Activated T-helper 1 cell treated with anti-CD3 and anti-CD28 coated beads, Interleukin-12 subunit alpha, Interleukin-12 subunit beta, Interleukin-2, Interleukin-4 antibody, amounts not matched to agents 30 ng/mL and 10 ng/mL and 1 ng/mL, durations not matched to agents 14 hours and 24 hours and 36 hours (primary cell): ENCODE measurements around the gene APBB2. TPM values are rescaled to one million over a fixed set of nuclear protein-coding genes. Genes with fewer than 3 reads are reported as not detected.

Experiments
- DNase-seq: peaks from one replicate; pipeline ENCODE4 v3.0.0; 2021; ENCODE audit warnings: low spot score
- H3K27ac Mint-ChIP-seq: one replicate; pipeline ENCODE4 v1.8.0; 2021; ENCODE audit warnings: mild to moderate bottlenecking, mixed read lengths
- H3K27me3 Mint-ChIP-seq: one replicate; pipeline ENCODE4 v1.8.0; 2022; ENCODE audit warnings: mild to moderate bottlenecking, moderate library complexity, mixed read lengths; ENCODE audit not compliant: insufficient read depth
- H3K36me3 Mint-ChIP-seq: one replicate; pipeline ENCODE4 v1.8.0; 2021; ENCODE audit warnings: low read depth, mixed read lengths
- H3K4me1 Mint-ChIP-seq: one replicate; pipeline ENCODE4 v1.8.0; 2021; ENCODE audit warnings: low read depth, mixed read lengths
- H3K4me3 Mint-ChIP-seq: one replicate; pipeline ENCODE4 v1.8.0; 2021; ENCODE audit warnings: mild to moderate bottlenecking, moderate library complexity, mixed read lengths
- H3K9me3 Mint-ChIP-seq: one replicate; pipeline ENCODE4 v1.8.0; 2021; ENCODE audit warnings: mixed read lengths
- intact Hi-C: fragments of 100-400 bp; cut with micrococcal nuclease; formaldehyde crosslinking; loops from one replicate; pipeline ENCODE4 v1.15.1; 2024
- total RNA-seq: library from RNA; stranded (reverse); gene quantifications from 2 replicates; pipeline ENCODE4 v1.2.3, GENCODE V29; 2022

The APBB2 gene
- total RNA-seq, 1 donor from 2014 or later, result 11.0 TPM

GRCh38 chr4:40960941-40961340 is 253.4 kb downstream of the APBB2 start:
- no peak for DNase-seq
- Mint-ChIP-seq H3K9me3 (no peaks in the 10 kb centered on the region), H3K4me3 (no peak overlapping the region), H3K27ac (no peak overlapping the region), H3K27me3 (peaks cover 5% of the 10 kb centered on the region), H3K36me3 (no peaks in the 10 kb centered on the region), H3K4me1 (no peaks in the 10 kb centered on the region)
- intact Hi-C loops, result no loop called here

- H3K27me3 Mint-ChIP-seq, result peaks cover 3% of the 10 kb centered on the region
- no peaks in the 10 kb centered on the region for H3K4me1 Mint-ChIP-seq
- H3K9me3 Mint-ChIP-seq, result no peaks in the 10 kb centered on the region
- no peaks in the 10 kb centered on the region for H3K36me3 Mint-ChIP-seq
- DNase-seq, result no peak
- intact Hi-C loops, result no loop called here
- H3K27ac Mint-ChIP-seq, result no peak overlapping the region
- H3K4me3 Mint-ChIP-seq, result no peak overlapping the region
Observed at GRCh38 chr4:40957281-40957680, 257.1 kb downstream of the APBB2 start.

GRCh38 chr4:40956721-40957255 is 257.6 kb downstream of the APBB2 start:
- DNase-seq, result no peak
- no peaks in the 10 kb centered on the region for H3K9me3 Mint-ChIP-seq
- no peak overlapping the region for H3K27ac Mint-ChIP-seq
- H3K4me3 Mint-ChIP-seq, result no peak overlapping the region
- no peaks in the 10 kb centered on the region for H3K4me1 Mint-ChIP-seq
- H3K27me3 Mint-ChIP-seq, result peaks cover 3% of the 10 kb centered on the region
- no peaks in the 10 kb centered on the region for H3K36me3 Mint-ChIP-seq
- intact Hi-C loops, result no loop called here

- no peaks in the 10 kb centered on the region for H3K9me3 Mint-ChIP-seq
- H3K27me3 Mint-ChIP-seq, result no peaks in the 10 kb centered on the region
- H3K4me1 Mint-ChIP-seq, result no peaks in the 10 kb centered on the region
- no peaks in the 10 kb centered on the region for H3K36me3 Mint-ChIP-seq
- intact Hi-C loops, result no loop called here
- H3K27ac Mint-ChIP-seq, result no peak overlapping the region
- H3K4me3 Mint-ChIP-seq, result no peak overlapping the region
- no peak for DNase-seq
Observed at GRCh38 chr4:40954088-40954668, 260.2 kb downstream of the APBB2 start.

- H3K4me1 Mint-ChIP-seq, result no peaks in the 10 kb centered on the region
- intact Hi-C loops, result no loop called here
- no peaks in the 10 kb centered on the region for H3K36me3 Mint-ChIP-seq
- H3K27me3 Mint-ChIP-seq, result no peaks in the 10 kb centered on the region
- H3K9me3 Mint-ChIP-seq, result no peaks in the 10 kb centered on the region
- DNase-seq, result no peak
- no peak overlapping the region for H3K4me3 Mint-ChIP-seq
- no peak overlapping the region for H3K27ac Mint-ChIP-seq
Observed at GRCh38 chr4:40953283-40954087, 260.9 kb downstream of the APBB2 start.

GRCh38 chr4:40952672-40953071 is 261.7 kb downstream of the APBB2 start:
- Mint-ChIP-seq H3K9me3 (no peaks in the 10 kb centered on the region), H3K4me3 (no peak overlapping the region), H3K27me3 (peaks cover 3% of the 10 kb centered on the region), H3K36me3 (no peaks in the 10 kb centered on the region), H3K27ac (no peak overlapping the region), H3K4me1 (no peaks in the 10 kb centered on the region)
- intact Hi-C loops, result no loop called here
- no peak for DNase-seq

GRCh38 chr4:40952217-40952616 is 262.1 kb downstream of the APBB2 start:
- Mint-ChIP-seq H3K4me1 (no peaks in the 10 kb centered on the region), H3K9me3 (no peaks in the 10 kb centered on the region), H3K27me3 (peaks cover 3% of the 10 kb centered on the region), H3K4me3 (no peak overlapping the region), H3K27ac (no peak overlapping the region), H3K36me3 (no peaks in the 10 kb centered on the region)
- intact Hi-C loops, result no loop called here
- DNase-seq, result no peak

- Mint-ChIP-seq H3K4me3 (no peak overlapping the region), H3K9me3 (no peaks in the 10 kb centered on the region), H3K27me3 (peaks cover 3% of the 10 kb centered on the region), H3K27ac (no peak overlapping the region), H3K4me1 (no peaks in the 10 kb centered on the region), H3K36me3 (no peaks in the 10 kb centered on the region)
- no peak for DNase-seq
- intact Hi-C loops, result no loop called here
Observed at GRCh38 chr4:40951026-40951425, 263.3 kb downstream of the APBB2 start.

GRCh38 chr4:40949358-40950100 is 264.8 kb downstream of the APBB2 start:
- intact Hi-C loops, result no loop called here
- Mint-ChIP-seq H3K36me3 (no peaks in the 10 kb centered on the region), H3K27me3 (peaks cover 6% of the 10 kb centered on the region), H3K4me1 (no peaks in the 10 kb centered on the region), H3K27ac (no peak overlapping the region), H3K4me3 (no peak overlapping the region), H3K9me3 (no peaks in the 10 kb centered on the region)
- DNase-seq, result no peak

GRCh38 chr4:40948014-40948413 is 266.3 kb downstream of the APBB2 start:
- H3K27ac Mint-ChIP-seq, result no peak overlapping the region
- no peak for DNase-seq
- no peaks in the 10 kb centered on the region for H3K9me3 Mint-ChIP-seq
- no peaks in the 10 kb centered on the region for H3K36me3 Mint-ChIP-seq
- H3K27me3 Mint-ChIP-seq, result peaks cover 6% of the 10 kb centered on the region
- H3K4me3 Mint-ChIP-seq, result no peak overlapping the region
- H3K4me1 Mint-ChIP-seq, result no peaks in the 10 kb centered on the region
- intact Hi-C loops, result no loop called here

- H3K27ac Mint-ChIP-seq, result no peak overlapping the region
- no peaks in the 10 kb centered on the region for H3K4me1 Mint-ChIP-seq
- H3K9me3 Mint-ChIP-seq, result no peaks in the 10 kb centered on the region
- intact Hi-C loops, result no loop called here
- H3K36me3 Mint-ChIP-seq, result no peaks in the 10 kb centered on the region
- no peak overlapping the region for H3K4me3 Mint-ChIP-seq
- peaks cover 6% of the 10 kb centered on the region for H3K27me3 Mint-ChIP-seq
- DNase-seq, result no peak
Observed at GRCh38 chr4:40946652-40947051, 267.7 kb downstream of the APBB2 start.

GRCh38 chr4:40940756-40941155 is 273.6 kb downstream of the APBB2 start:
- Mint-ChIP-seq H3K27ac (no peak overlapping the region), H3K9me3 (no peaks in the 10 kb centered on the region), H3K27me3 (peaks cover 9% of the 10 kb centered on the region), H3K36me3 (no peaks in the 10 kb centered on the region), H3K4me1 (no peaks in the 10 kb centered on the region), H3K4me3 (no peak overlapping the region)
- intact Hi-C loops, result no loop called here
- DNase-seq, result no peak

GRCh38 chr4:40940317-40940741 is 274.0 kb downstream of the APBB2 start:
- no peak for DNase-seq
- no peak overlapping the region for H3K27ac Mint-ChIP-seq
- no peaks in the 10 kb centered on the region for H3K9me3 Mint-ChIP-seq
- peaks cover 9% of the 10 kb centered on the region for H3K27me3 Mint-ChIP-seq
- H3K36me3 Mint-ChIP-seq, result no peaks in the 10 kb centered on the region
- intact Hi-C loops, result no loop called here
- H3K4me3 Mint-ChIP-seq, result no peak overlapping the region
- H3K4me1 Mint-ChIP-seq, result no peaks in the 10 kb centered on the region
